GM12874 (cell line): Measurements from ENCODE around the gene TENM3.

Source experiments
- CTCF ChIP-seq: IDR thresholded peaks from 2 replicates; pipeline ENCODE4 v1.5.1; 2011; ENCODE audit warnings: low read depth, mild to moderate bottlenecking, control low read depth, low read length, moderate library complexity; ENCODE audit not compliant: insufficient read depth

The TENM3 gene

GRCh38 chr4:182804131-182804530 lies 560.9 kb downstream of the TENM3 start:
- TF ChIP-seq CTCF, result no peak

- TF ChIP-seq CTCF, result no peak
These were observed 562.1 kb downstream of the TENM3 start for GRCh38 chr4:182805321-182805720.

- no peak for TF ChIP-seq CTCF
These were observed 562.5 kb downstream of the TENM3 start for GRCh38 chr4:182805750-182806149.

GRCh38 chr4:182806259-182807252 lies 563.4 kb downstream of the TENM3 start:
- peak; percentile 92 for TF ChIP-seq CTCF

- no peak for TF ChIP-seq CTCF
These were observed 564.1 kb downstream of the TENM3 start for GRCh38 chr4:182807346-182807745.

- TF ChIP-seq CTCF, result no peak
These were observed 564.8 kb downstream of the TENM3 start for GRCh38 chr4:182807767-182808548.
